Suprapubic skin (tissue), 4 donors: ENCODE measurements around the gene WIPF3. TPM values are rescaled to one million over a fixed set of nuclear protein-coding genes. Genes with fewer than 3 reads are reported as not detected.

Source experiments
- DNase-seq, 2 donors: peaks; one replicate each; pipeline ENCODE4 v3.0.0-alpha.2; 2019; ENCODE audit warnings: low spot score in 2 of 2
- H3K27ac ChIP-seq: fragments of 200-600 bp; sonication (generic); one replicate; pipeline ENCODE4 v1.5.1; 2019
- H3K27me3 ChIP-seq: fragments of 200-600 bp; sonication (generic); one replicate; pipeline ENCODE4 v1.5.1; 2019
- H3K36me3 ChIP-seq: fragments of 200-600 bp; sonication (generic); one replicate; pipeline ENCODE4 v1.5.1; 2019
- H3K4me1 ChIP-seq: fragments of 200-600 bp; sonication (generic); one replicate; pipeline ENCODE4 v1.5.1; 2019
- H3K4me3 ChIP-seq: fragments of 200-600 bp; sonication (generic); one replicate; pipeline ENCODE4 v1.5.1; 2019; ENCODE audit warnings: mild to moderate bottlenecking
- H3K9me3 ChIP-seq: fragments of 200-600 bp; sonication (generic); one replicate; pipeline ENCODE4 v1.5.1; 2019
- EP300 ChIP-seq: sonication (generic); formaldehyde crosslinking; IDR thresholded peaks from one replicate; pipeline ENCODE4 v1.6.1; 2017; ENCODE audit warnings: antibody characterized with exemption
- POLR2A ChIP-seq, 2 donors: fragments of 450-650 bp; IDR thresholded peaks; one replicate each; pipeline ENCODE4 v1.6.1; 2017; ENCODE audit warnings: antibody characterized with exemption in 2 of 2, mild to moderate bottlenecking in 2 of 2, moderate library complexity in 2 of 2
- POLR2AphosphoS5 ChIP-seq, 3 donors: sonication (generic); formaldehyde crosslinking; IDR thresholded peaks; one replicate each; pipeline ENCODE4 v1.6.1; 2017; ENCODE audit warnings: antibody characterized with exemption in 3 of 3
- WGBS: methylation state at CpG from one replicate; pipeline ENCODE4 v1.1.5; 2018; 5-methylcytosine and 5-hydroxymethylcytosine counted together
- total RNA-seq, 4 donors: library from RNA; depleted of rRNA; stranded (reverse); fragments of >200 nt; gene quantifications; one replicate each; pipeline ENCODE4 v1.1.0, GENCODE V29; 2016
- TF ChIP-seq, protein P1 (sequence below), 2 donors: fragments of 200-600 bp in 1 of 2; fragments of 450-650 bp in 1 of 2; sonication (generic) in 1 of 2; IDR thresholded peaks; one replicate each; pipeline ENCODE4 v1.5.1; 2016 to 2019; ENCODE audit warnings: antibody characterized with exemption in 2 of 2, mild to moderate bottlenecking in 1 of 2, moderate library complexity in 1 of 2

The WIPF3 gene
- total RNA-seq, 4 donors from 2014 or later = 0.30 to 1.4 (median 0.58) TPM

DNA sequence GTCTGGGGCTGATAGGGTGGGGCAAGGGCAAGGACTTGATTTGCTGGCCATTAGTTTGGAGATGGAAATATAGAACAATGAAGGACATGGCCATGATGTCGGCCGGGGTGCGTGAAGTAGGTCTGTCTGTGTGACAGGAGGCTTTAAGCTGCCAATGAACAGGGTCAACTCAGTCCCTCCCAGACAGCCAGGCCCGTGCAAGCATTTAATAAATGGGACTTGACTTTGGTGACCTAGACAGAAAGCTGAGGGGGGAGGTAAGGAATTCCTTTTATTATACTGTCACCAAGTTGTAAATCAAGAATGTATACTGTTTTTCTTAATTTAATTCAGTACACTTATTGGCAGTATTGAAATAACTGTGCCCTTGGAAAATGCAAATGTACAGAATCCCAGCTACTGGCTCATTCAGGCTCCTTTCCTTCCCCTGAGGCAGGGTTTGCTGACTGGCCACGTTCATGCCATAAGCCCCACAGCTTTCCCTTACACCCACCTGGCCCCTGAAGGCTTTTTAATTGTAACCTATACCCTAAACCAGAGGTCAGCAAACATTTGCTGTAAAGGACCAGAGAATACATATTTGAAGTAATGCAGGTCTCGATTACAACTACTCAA is 87.2 kb downstream of the WIPF3 start:
- Histone ChIP-seq H3K4me3 (no peak overlapping the region), H3K9me3 (no peaks in the 10 kb centered on the region), H3K4me1 (no peaks in the 10 kb centered on the region), H3K36me3 (no peaks in the 10 kb centered on the region), H3K27me3 (no peaks in the 10 kb centered on the region), H3K27ac (no peak overlapping the region)
- no peak for TF ChIP-seq POLR2AphosphoS5 (IDR thresholded peaks at IDR 0.05)
- TF ChIP-seq, protein P1, sequence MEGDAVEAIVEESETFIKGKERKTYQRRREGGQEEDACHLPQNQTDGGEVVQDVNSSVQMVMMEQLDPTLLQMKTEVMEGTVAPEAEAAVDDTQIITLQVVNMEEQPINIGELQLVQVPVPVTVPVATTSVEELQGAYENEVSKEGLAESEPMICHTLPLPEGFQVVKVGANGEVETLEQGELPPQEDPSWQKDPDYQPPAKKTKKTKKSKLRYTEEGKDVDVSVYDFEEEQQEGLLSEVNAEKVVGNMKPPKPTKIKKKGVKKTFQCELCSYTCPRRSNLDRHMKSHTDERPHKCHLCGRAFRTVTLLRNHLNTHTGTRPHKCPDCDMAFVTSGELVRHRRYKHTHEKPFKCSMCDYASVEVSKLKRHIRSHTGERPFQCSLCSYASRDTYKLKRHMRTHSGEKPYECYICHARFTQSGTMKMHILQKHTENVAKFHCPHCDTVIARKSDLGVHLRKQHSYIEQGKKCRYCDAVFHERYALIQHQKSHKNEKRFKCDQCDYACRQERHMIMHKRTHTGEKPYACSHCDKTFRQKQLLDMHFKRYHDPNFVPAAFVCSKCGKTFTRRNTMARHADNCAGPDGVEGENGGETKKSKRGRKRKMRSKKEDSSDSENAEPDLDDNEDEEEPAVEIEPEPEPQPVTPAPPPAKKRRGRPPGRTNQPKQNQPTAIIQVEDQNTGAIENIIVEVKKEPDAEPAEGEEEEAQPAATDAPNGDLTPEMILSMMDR (IDR thresholded peaks at IDR 0.05) = no peak
- TF ChIP-seq POLR2A (IDR thresholded peaks at IDR 0.05) = no peak
- no peak for TF ChIP-seq EP300
- 77% methylated on average over 6 of the region's 6 CpGs for WGBS
- DNase-seq = no peak

DNA sequence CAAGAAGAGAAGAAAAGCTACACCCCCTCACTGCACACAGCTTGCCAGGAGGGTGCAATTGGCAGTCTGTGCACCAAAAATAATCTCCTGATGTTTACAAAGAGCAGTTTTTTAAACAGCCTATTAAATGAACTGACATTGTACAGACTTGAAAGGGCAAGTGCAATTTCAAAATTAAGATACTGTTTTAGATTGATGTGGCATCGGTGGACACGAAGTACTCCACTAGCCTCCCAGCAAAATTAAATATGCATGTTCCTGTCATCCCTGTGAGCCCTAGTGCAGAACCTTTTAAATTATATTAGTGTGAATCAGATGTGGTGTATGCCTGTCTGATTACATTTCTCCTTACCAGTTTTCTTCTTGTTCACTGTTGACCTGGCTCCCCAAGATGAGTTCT is 87.9 kb downstream of the WIPF3 start:
- Histone ChIP-seq H3K27me3 (no peaks in the 10 kb centered on the region), H3K4me1 (no peaks in the 10 kb centered on the region), H3K4me3 (no peak overlapping the region), H3K9me3 (no peaks in the 10 kb centered on the region), H3K36me3 (no peaks in the 10 kb centered on the region), H3K27ac (no peak overlapping the region)
- TF ChIP-seq POLR2A (IDR thresholded peaks at IDR 0.05) (no peak), POLR2AphosphoS5 (IDR thresholded peaks at IDR 0.05) (no peak), EP300 (no peak)
- TF ChIP-seq, protein P1 (IDR thresholded peaks at IDR 0.05) = no peak
- 38% methylated on average over 2 of the region's 2 CpGs for WGBS
- no peak for DNase-seq

DNA sequence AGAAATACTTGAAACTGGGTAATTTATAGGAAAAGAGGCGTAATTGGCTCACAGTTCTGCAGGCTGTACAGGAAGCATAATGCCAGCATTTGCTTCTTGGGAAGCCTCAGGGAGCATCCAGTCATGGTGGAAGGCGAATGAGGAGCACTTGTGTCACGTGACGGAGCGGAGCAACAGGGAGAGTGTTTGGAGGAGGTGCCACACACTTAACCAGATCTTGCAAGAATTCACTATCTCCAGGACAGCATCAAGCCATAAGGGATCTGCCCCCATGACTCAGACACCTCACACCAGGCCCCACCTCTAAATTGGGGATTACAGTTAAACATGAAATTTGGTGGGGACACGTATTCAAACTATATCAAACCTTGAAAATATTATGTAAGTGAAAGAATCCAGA is 89.3 kb downstream of the WIPF3 start:
- TF ChIP-seq POLR2A (IDR thresholded peaks at IDR 0.05) = no peak
- TF ChIP-seq EP300 = no peak
- no peak for TF ChIP-seq POLR2AphosphoS5 (IDR thresholded peaks at IDR 0.05)
- TF ChIP-seq, protein P1 (IDR thresholded peaks at IDR 0.05) = no peak
- no peaks in the 10 kb centered on the region for H3K9me3 ChIP-seq
- H3K27me3 ChIP-seq = no peaks in the 10 kb centered on the region
- no peaks in the 10 kb centered on the region for H3K36me3 ChIP-seq
- H3K4me1 ChIP-seq = no peaks in the 10 kb centered on the region
- H3K27ac ChIP-seq = no peak overlapping the region
- H3K4me3 ChIP-seq = no peak overlapping the region
- no peak for DNase-seq
- WGBS = 76% methylated on average over 6 of the region's 6 CpGs

DNA sequence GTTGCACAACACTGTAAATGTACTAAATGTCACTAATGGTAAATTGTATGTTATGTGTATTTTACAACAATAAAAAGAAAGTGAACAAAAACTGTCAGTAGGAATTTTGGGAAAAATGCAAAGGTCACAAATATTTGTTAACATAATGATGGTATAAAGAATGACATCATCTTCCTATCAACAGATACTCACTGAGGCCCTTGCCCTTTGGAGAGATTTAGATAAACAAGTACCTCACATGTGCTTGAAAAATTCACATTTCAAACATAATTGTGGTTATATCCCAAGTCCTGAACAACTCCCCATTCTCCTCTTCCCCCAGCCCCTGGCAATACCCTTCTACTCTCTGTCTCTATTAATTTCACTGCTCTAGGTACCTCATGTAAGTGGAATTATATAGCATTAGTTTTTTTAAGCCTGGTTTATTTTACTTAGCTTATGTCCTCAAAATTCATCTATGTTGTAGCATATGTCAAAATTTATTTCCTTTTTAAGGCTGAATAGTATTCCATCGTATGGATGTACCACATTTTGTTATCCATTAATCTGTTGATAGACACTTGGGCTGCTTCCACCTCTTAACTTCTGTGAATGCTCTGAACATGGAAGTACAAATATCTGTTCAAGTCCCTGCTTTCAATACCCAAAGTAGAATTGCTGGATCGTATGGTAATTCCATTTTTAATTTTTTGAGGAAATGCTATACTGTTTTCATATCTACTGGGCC is 90.5 kb downstream of the WIPF3 start:
- TF ChIP-seq, protein P1 (IDR thresholded peaks at IDR 0.05) = no peak
- TF ChIP-seq POLR2AphosphoS5 (IDR thresholded peaks at IDR 0.05) (no peak), POLR2A (IDR thresholded peaks at IDR 0.05) (no peak), EP300 (no peak)
- Histone ChIP-seq H3K27ac (no peak overlapping the region), H3K4me1 (no peaks in the 10 kb centered on the region), H3K27me3 (no peaks in the 10 kb centered on the region), H3K4me3 (no peak overlapping the region), H3K9me3 (no peaks in the 10 kb centered on the region), H3K36me3 (no peaks in the 10 kb centered on the region)
- no peak for DNase-seq
- WGBS = 95% methylated on average over 2 of the region's 2 CpGs

DNA sequence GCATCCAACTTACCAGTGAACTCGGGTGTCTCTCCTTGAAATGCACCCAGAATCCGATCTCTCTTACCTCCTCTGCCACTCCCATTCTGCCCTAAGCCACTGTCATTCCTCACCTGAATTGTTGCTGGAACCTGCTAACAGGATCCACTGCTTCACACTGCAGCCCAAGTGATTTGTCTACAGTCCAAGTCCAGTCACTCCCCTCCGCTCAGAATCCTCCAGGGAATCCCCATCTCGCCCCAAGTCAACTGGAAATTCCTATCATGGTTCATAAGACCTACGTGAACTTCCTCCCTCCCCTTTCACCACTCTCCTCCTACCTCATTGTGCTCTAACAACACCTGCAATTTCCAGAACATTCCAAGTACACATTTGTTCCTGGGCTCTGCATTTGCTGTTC is 92.0 kb downstream of the WIPF3 start:
- H3K4me1 ChIP-seq = no peaks in the 10 kb centered on the region
- no peak overlapping the region for H3K4me3 ChIP-seq
- whole genome bisulfite sequencing = 40% methylated on average over 5 of the region's 5 CpGs
- no peaks in the 10 kb centered on the region for H3K9me3 ChIP-seq
- no peak for TF ChIP-seq EP300
- TF ChIP-seq, protein P1 (IDR thresholded peaks at IDR 0.05) = no peak
- TF ChIP-seq POLR2AphosphoS5 (IDR thresholded peaks at IDR 0.05) = no peak
- TF ChIP-seq POLR2A (IDR thresholded peaks at IDR 0.05) = no peak
- DNase-seq = no peak
- no peaks in the 10 kb centered on the region for H3K36me3 ChIP-seq
- H3K27me3 ChIP-seq = no peaks in the 10 kb centered on the region
- H3K27ac ChIP-seq = no peak overlapping the region
